ENCODE measurements around the gene ARSI. TPM values are rescaled to one million over a fixed set of nuclear protein-coding genes. Genes with fewer than 3 reads are reported as not detected.

ARSI gene
- total and polyA plus RNA-seq, 2 donors (not counting 3 experiments of a cell fraction or from before 2014, with no cell fraction given): 0.17 to 0.20 TPM

DNA sequence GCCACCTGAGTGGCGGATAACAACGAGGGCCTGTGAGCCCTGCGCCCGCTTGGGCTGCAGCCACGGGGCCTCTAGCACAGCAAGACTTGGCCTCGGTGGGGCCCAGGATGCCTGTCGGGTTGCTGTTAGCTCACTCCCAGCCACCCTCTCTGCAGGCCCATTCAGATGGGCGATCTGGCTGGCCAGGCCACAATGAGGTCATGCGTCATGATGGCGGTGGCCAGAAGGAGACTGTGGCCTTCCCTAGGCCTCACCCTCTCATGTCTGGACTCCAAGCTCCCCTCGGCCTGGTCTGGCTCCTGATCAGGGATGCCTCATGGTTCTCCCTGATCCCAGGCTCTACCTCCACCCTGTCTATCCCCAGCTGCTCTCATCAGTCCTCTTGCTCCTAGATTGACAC, 35.8 kb upstream of the ARSI start:
- Histone ChIP-seq H3K27ac (ENCODE audit: insufficient read depth, low read depth, low read length) (no peak overlapping the region), H3K4me1 (ENCODE audit: control insufficient read depth, extremely low read depth, insufficient read depth, low read length) (no peaks in the 10 kb centered on the region), H3K27me3 (ENCODE audit: control insufficient read depth in 2 of 2, insufficient read depth in 2 of 2, low read length in 2 of 2) (peaks cover 0 to 3% of the 10 kb centered on the region in 2 experiments), H3K9me1 (replicated peaks; ENCODE audit: control insufficient read depth, extremely low read depth, insufficient read depth, low read length) (no peaks in the 10 kb centered on the region), H3K36me3 (ENCODE audit: control insufficient read depth in 2 of 2, extremely low read depth in 1 of 2, insufficient read depth in 2 of 2, low read length in 2 of 2) (no peaks in the 10 kb centered on the region), H3K9me3 (replicated peaks; ENCODE audit: control insufficient read depth, insufficient read depth, low read length) (no peaks in the 10 kb centered on the region), H3K4me2 (ENCODE audit: insufficient read depth, low read length) (no peak overlapping the region), H2AFZ (ENCODE audit: low read depth, low read length) (no peak overlapping the region), H3K9ac (replicated peaks; ENCODE audit: extremely low read depth, insufficient read depth, low read length) (no peak overlapping the region), H4K20me1 (replicated peaks; ENCODE audit: control insufficient read depth, extremely low read depth, insufficient read depth, low read length) (no peaks in the 10 kb centered on the region), H3K79me2 (ENCODE audit: control insufficient read depth, insufficient read depth, low read length) (no peaks in the 10 kb centered on the region), H3K4me3 (replicated peaks in 1 of 3; ENCODE audit: insufficient read depth in 1 of 3, low read depth in 1 of 3, low read length in 3 of 3) (no peak overlapping the region)
- dilution Hi-C loops (cut with MboI; ENCODE audit: extremely low pct_ligation_motif_present, low sequenced_read_pairs) (no loop called here), intact Hi-C loops (cut with micrococcal nuclease) (no loop called here)
- CTCF ChIA-PET: interaction anchor here (1.2 kb wide), 1 partner anchor 14 kb away, joined by 5 read pairs; no protein-coding TSS in a partner anchor
- FAIRE-seq (no peak), DNase-seq (ENCODE audit: low read depth, low spot score) (no peak)
- TF ChIP-seq EZH2 (IDR thresholded peaks at IDR 0.05; ENCODE audit: borderline replicate concordance, low read depth, low read length, severe bottlenecking) (no peak), MYC (IDR thresholded peaks at IDR 0.05; ENCODE audit: low read depth, low read length) (no peak), POLR2A (IDR thresholded peaks at IDR 0.05; ENCODE audit: low read depth, low read length) (no peak), JUN (IDR thresholded peaks at IDR 0.05; ENCODE audit: borderline replicate concordance, insufficient read depth, insufficient read length, low read depth) (no peak), GATA2 (IDR thresholded peaks at IDR 0.05; ENCODE audit: insufficient read depth, insufficient read length, low read depth, low read length) (no peak), POLR2AphosphoS5 (IDR thresholded peaks at IDR 0.05; ENCODE audit: insufficient read depth, low read depth, low read length) (no peak), FOS (IDR thresholded peaks at IDR 0.05; ENCODE audit: borderline replicate concordance, insufficient read depth, low read length) (no peak)
- TF ChIP-seq, protein P1, sequence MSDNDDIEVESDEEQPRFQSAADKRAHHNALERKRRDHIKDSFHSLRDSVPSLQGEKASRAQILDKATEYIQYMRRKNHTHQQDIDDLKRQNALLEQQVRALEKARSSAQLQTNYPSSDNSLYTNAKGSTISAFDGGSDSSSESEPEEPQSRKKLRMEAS (IDR thresholded peaks at IDR 0.05; ENCODE audit: insufficient read depth, insufficient read length): no peak
- TF ChIP-seq, protein P2, sequence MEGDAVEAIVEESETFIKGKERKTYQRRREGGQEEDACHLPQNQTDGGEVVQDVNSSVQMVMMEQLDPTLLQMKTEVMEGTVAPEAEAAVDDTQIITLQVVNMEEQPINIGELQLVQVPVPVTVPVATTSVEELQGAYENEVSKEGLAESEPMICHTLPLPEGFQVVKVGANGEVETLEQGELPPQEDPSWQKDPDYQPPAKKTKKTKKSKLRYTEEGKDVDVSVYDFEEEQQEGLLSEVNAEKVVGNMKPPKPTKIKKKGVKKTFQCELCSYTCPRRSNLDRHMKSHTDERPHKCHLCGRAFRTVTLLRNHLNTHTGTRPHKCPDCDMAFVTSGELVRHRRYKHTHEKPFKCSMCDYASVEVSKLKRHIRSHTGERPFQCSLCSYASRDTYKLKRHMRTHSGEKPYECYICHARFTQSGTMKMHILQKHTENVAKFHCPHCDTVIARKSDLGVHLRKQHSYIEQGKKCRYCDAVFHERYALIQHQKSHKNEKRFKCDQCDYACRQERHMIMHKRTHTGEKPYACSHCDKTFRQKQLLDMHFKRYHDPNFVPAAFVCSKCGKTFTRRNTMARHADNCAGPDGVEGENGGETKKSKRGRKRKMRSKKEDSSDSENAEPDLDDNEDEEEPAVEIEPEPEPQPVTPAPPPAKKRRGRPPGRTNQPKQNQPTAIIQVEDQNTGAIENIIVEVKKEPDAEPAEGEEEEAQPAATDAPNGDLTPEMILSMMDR (IDR thresholded peaks at IDR 0.05; ENCODE audit: extremely low read depth in 1 of 2, insufficient read depth in 1 of 2, low read depth in 1 of 2, low read length in 2 of 2): no peak
- BruUV-seq (replicated peaks): no TSS peak
- POLR2A ChIA-PET: no interaction called here

Measured in endothelial cell of umbilical vein (primary cell).